ENCODE measurements around the gene ZBTB20. TPM values are rescaled to one million over a fixed set of nuclear protein-coding genes. Genes with fewer than 3 reads are reported as not detected.

The ZBTB20 gene
- total and polyA plus RNA-seq, 2 of the 4 experiments (the other 2 are of a cell fraction) = 0.75 to 14.7 TPM

GRCh38 chr3:114365909-114366308 is 781.2 kb downstream of the ZBTB20 start:
- intact Hi-C loops (cut with micrococcal nuclease) = loop anchor here (5.0 kb wide), 1 partner anchor 46 kb away; no protein-coding TSS in a partner anchor
- ATAC-seq (ENCODE audit: low read depth) = no peak
- WGBS, 2 experiments (ENCODE audit: extremely low coverage in 2 of 2, insufficient read length in 1 of 2) = no CpG with 5 or more reads among the region's 3 CpGs

More at GRCh38 chr3:114365909-114366308, 781.2 kb downstream of the ZBTB20 start:
- H2AFZ ChIP-seq (replicated peaks; ENCODE audit: low read length, poor library complexity) = no peak overlapping the region
- H2BK120ac ChIP-seq (ENCODE audit: low read depth, low read length) = no peak overlapping the region
- H3K4me2 ChIP-seq (ENCODE audit: low read depth, low read length) = no peak overlapping the region
- H3K4me1 ChIP-seq (ENCODE audit: control insufficient read depth, insufficient read depth, low read length) = 0 out of 2 replicates have a peak, but pooled peaks cover 1% of the 10 kb centered on the region
- H3K23ac ChIP-seq (ENCODE audit: low read depth, low read length) = no peak overlapping the region
- dilution Hi-C loops (cut with HindIII; ENCODE audit: low sequenced_read_pairs, unreplicated experiment) = no loop called here
- H3K9me1 ChIP-seq (ENCODE audit: insufficient read depth, low read length) = peaks cover 6% of the 10 kb centered on the region; the same call in 1 of the 2 replicates
- CTCF ChIA-PET = interaction anchor here (1.0 to 1.7 kb wide), 2 partner anchors 14 to 18 kb away, joined by 4 read pairs; no protein-coding TSS in a partner anchor
- H3K4me3 ChIP-seq (ENCODE audit: insufficient read depth, low read depth, low read length) = no peak overlapping the region
- no peak overlapping the region for H3K9ac ChIP-seq (ENCODE audit: low read depth, low read length)
- H2AK5ac ChIP-seq (ENCODE audit: low read depth, low read length) = no peak overlapping the region
- no peak overlapping the region for H3K18ac ChIP-seq (ENCODE audit: low read depth, low read length)
- no peak for DNase-seq
- H4K91ac ChIP-seq (ENCODE audit: insufficient read depth, low read depth, low read length) = no peak overlapping the region
- no peak overlapping the region for H4K5ac ChIP-seq (ENCODE audit: low read depth, low read length)
- no peak overlapping the region for H3K27ac ChIP-seq (ENCODE audit: insufficient read depth, low read length)
- H2BK5ac ChIP-seq (ENCODE audit: low read depth, low read length, poor library complexity, severe bottlenecking) = no peak overlapping the region
- no peak overlapping the region for H3K14ac ChIP-seq (replicated peaks; ENCODE audit: low read depth, low read length)
- H3K56ac ChIP-seq (ENCODE audit: extremely low read depth, insufficient read depth, low read length) = no peak overlapping the region
- H2BK20ac ChIP-seq (ENCODE audit: low read depth, low read length) = no peak overlapping the region
- no peaks in the 10 kb centered on the region for H3K27me3 ChIP-seq (ENCODE audit: control insufficient read depth, insufficient read depth, low read length)
- no peaks in the 10 kb centered on the region for H3K36me3 ChIP-seq (ENCODE audit: control insufficient read depth, insufficient read depth, low read length)
- TF ChIP-seq MXI1 (IDR thresholded peaks at IDR 0.05; ENCODE audit: borderline replicate concordance, low read depth, low read length) = no peak
- no peak for TF ChIP-seq RAD21 (IDR thresholded peaks at IDR 0.05; ENCODE audit: low read length)
- no peak for TF ChIP-seq NFE2L2 (IDR thresholded peaks at IDR 0.05; ENCODE audit: low read depth, low read length)
- TF ChIP-seq ELK1 (IDR thresholded peaks at IDR 0.05; ENCODE audit: borderline replicate concordance, low read depth, low read length) = no peak
- no peak for TF ChIP-seq MAZ (IDR thresholded peaks at IDR 0.05; ENCODE audit: borderline replicate concordance, low read depth, low read length)
- TF ChIP-seq CTCF (conservative IDR thresholded peaks at IDR 0.05; ENCODE audit: low read depth, low read length) = no peak
- no peak for TF ChIP-seq USF2 (IDR thresholded peaks at IDR 0.05; ENCODE audit: low read depth, low read length)
- TF ChIP-seq POLR2A (IDR thresholded peaks at IDR 0.05; ENCODE audit: low read depth, low read length) = no peak
- no peak for TF ChIP-seq CHD1 (IDR thresholded peaks at IDR 0.05; ENCODE audit: low read depth, low read length)
- POLR2A ChIA-PET (ENCODE audit: unreplicated experiment) = no interaction called here
- H3K4ac ChIP-seq (ENCODE audit: low read depth, low read length) = no peak overlapping the region
- peaks cover 0 to 6% of the 10 kb centered on the region in 2 experiments; a peak in 1 of 4 replicates for H3K79me1 ChIP-seq (ENCODE audit: low read depth in 1 of 2, low read length in 2 of 2)
- no peak overlapping the region for H2BK15ac ChIP-seq (ENCODE audit: low read depth, low read length)
- no peak overlapping the region for H4K8ac ChIP-seq (ENCODE audit: low read depth in 2 of 2, low read length in 2 of 2)
- H2AK9ac ChIP-seq (replicated peaks; ENCODE audit: low read depth, low read length, poor library complexity) = no peak overlapping the region
- H4K20me1 ChIP-seq (ENCODE audit: insufficient read depth, low read length) = no peaks in the 10 kb centered on the region
- no peaks in the 10 kb centered on the region for H3K9me3 ChIP-seq (ENCODE audit: control insufficient read depth, insufficient read depth, low read length)
- no TSS peak for BruUV-seq (replicated peaks)
- in situ Hi-C loops (cut with MboI; ENCODE audit: low sequenced_read_pairs) = loop anchor here (25.0 kb wide), 1 partner anchor 1446 kb away; no protein-coding TSS in a partner anchor

All from IMR-90 (cell line).